ENCODE data around the gene COTL1.

COTL1 gene

DNA sequence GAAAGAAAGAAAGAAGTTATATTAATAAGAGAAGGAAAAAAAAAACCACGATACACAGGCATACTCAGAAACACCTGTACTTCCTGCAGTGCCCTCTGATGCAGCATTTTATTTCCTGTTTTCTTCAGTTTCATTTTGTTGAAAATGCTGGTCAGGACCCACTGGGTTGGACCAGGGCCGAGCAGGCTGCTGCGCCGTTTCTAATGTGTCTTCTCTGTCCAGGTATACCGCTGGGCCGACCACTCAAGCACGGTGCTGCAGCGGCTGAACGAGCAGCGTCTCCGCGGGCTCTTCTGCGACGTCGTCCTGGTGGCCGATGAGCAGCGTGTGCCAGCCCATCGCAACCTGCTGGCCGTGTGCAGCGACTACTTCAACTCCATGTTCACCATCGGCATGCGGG lies 38.8 kb upstream of the COTL1 start:
- H3K27me3 ChIP-seq, result no peaks in the 10 kb centered on the region
- no peak overlapping the region for H3K4me3 ChIP-seq (ENCODE audit: low read depth in 1 of 2, low read length in 1 of 2)
- H3K4me1 ChIP-seq (ENCODE audit: control insufficient read depth in 1 of 2, insufficient read depth in 1 of 2, low read depth in 1 of 2, low read length in 1 of 2), result no peaks in the 10 kb centered on the region
- TF ChIP-seq, protein P1, sequence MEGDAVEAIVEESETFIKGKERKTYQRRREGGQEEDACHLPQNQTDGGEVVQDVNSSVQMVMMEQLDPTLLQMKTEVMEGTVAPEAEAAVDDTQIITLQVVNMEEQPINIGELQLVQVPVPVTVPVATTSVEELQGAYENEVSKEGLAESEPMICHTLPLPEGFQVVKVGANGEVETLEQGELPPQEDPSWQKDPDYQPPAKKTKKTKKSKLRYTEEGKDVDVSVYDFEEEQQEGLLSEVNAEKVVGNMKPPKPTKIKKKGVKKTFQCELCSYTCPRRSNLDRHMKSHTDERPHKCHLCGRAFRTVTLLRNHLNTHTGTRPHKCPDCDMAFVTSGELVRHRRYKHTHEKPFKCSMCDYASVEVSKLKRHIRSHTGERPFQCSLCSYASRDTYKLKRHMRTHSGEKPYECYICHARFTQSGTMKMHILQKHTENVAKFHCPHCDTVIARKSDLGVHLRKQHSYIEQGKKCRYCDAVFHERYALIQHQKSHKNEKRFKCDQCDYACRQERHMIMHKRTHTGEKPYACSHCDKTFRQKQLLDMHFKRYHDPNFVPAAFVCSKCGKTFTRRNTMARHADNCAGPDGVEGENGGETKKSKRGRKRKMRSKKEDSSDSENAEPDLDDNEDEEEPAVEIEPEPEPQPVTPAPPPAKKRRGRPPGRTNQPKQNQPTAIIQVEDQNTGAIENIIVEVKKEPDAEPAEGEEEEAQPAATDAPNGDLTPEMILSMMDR (IDR thresholded peaks at IDR 0.05), result no peak
- H3K9me3 ChIP-seq, result no peaks in the 10 kb centered on the region
- no peak overlapping the region for H3K27ac ChIP-seq
- H3K36me3 ChIP-seq, result peaks cover 79% of the 10 kb centered on the region

DNA sequence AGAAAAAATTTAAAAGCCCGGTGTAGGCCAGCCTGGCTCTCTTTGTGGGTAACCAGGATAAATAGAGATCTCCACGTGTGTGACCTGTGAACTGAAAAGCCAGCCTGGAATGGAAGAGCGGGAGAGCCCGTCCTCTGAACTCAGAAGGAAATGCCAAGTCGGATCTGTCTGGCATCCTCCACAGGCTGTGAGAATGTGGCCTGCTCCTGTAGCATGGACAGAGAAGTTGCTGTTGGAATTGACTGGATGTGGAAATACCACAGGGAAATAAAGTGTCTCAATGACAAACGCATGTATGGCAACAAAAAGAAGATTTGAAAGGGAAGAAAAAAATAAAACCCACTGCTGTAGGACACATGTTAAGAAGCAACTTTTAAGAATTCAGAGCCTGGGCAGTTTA lies 37.1 kb upstream of the COTL1 start:
- TF ChIP-seq, protein P1 (IDR thresholded peaks at IDR 0.05), result no peak
- no peaks in the 10 kb centered on the region for H3K9me3 ChIP-seq
- peaks cover 74% of the 10 kb centered on the region for H3K36me3 ChIP-seq
- H3K27ac ChIP-seq, result no peak overlapping the region
- H3K4me3 ChIP-seq (ENCODE audit: low read depth in 1 of 2, low read length in 1 of 2), result no peak overlapping the region
- peaks cover 0 to 2% of the 10 kb centered on the region in 2 experiments for H3K4me1 ChIP-seq (ENCODE audit: control insufficient read depth in 1 of 2, insufficient read depth in 1 of 2, low read depth in 1 of 2, low read length in 1 of 2)
- H3K27me3 ChIP-seq, result no peaks in the 10 kb centered on the region

DNA sequence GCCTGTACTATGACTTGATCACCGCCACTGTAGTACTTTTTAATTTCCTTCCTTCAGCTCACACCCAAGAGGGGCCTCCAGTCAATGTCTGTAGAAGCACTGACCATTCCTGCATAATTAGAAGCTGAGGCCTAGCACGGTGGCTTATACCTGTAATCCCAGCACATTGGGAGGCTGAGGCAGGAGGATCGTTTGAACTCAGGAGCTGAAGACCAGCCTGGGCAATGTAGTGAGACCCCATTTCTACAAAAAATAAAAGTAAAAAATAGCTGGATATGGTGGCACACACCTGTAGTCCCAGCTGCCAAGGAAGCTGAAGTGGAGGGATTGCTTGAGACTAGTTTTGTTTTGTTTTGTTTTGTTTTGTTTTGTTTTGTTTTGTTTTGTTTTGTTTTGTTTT lies 36.4 kb upstream of the COTL1 start:
- Histone ChIP-seq H3K27ac (no peak overlapping the region), H3K4me3 (ENCODE audit: low read depth in 1 of 2, low read length in 1 of 2) (no peak overlapping the region), H3K9me3 (no peaks in the 10 kb centered on the region), H3K4me1 (ENCODE audit: control insufficient read depth in 1 of 2, insufficient read depth in 1 of 2, low read depth in 1 of 2, low read length in 1 of 2) (peaks cover 4 to 10% of the 10 kb centered on the region in 2 experiments), H3K27me3 (no peaks in the 10 kb centered on the region), H3K36me3 (peaks cover 66% of the 10 kb centered on the region)
- TF ChIP-seq, protein P1 (IDR thresholded peaks at IDR 0.05), result no peak

DNA sequence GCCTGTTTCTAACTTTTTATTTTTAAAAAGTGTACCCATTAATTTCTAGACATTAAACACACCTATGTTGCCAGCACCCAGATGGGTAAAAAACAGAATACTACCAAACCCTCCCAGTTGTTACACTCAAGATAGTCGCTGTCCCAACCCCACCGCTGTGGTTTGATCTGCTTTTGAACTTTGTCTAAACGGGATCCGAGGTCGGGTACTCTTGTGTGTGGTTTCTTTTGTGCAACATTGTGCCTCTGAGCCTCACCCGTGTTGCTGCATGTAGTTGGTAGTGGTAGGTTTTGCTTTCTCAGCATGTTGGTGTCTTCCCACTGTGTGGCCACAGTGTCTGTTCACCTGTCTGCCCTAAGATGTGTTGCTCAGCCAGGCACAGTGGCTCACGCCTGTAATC lies 34.7 kb upstream of the COTL1 start:
- Histone ChIP-seq H3K4me3 (ENCODE audit: low read depth in 1 of 2, low read length in 1 of 2) (no peak overlapping the region), H3K4me1 (ENCODE audit: control insufficient read depth in 1 of 2, insufficient read depth in 1 of 2, low read depth in 1 of 2, low read length in 1 of 2) (peaks cover 13 to 18% of the 10 kb centered on the region in 2 experiments), H3K27me3 (no peaks in the 10 kb centered on the region), H3K36me3 (peaks cover 50% of the 10 kb centered on the region), H3K9me3 (no peaks in the 10 kb centered on the region), H3K27ac (no peak overlapping the region)
- TF ChIP-seq, protein P1 (IDR thresholded peaks at IDR 0.05), result no peak

DNA sequence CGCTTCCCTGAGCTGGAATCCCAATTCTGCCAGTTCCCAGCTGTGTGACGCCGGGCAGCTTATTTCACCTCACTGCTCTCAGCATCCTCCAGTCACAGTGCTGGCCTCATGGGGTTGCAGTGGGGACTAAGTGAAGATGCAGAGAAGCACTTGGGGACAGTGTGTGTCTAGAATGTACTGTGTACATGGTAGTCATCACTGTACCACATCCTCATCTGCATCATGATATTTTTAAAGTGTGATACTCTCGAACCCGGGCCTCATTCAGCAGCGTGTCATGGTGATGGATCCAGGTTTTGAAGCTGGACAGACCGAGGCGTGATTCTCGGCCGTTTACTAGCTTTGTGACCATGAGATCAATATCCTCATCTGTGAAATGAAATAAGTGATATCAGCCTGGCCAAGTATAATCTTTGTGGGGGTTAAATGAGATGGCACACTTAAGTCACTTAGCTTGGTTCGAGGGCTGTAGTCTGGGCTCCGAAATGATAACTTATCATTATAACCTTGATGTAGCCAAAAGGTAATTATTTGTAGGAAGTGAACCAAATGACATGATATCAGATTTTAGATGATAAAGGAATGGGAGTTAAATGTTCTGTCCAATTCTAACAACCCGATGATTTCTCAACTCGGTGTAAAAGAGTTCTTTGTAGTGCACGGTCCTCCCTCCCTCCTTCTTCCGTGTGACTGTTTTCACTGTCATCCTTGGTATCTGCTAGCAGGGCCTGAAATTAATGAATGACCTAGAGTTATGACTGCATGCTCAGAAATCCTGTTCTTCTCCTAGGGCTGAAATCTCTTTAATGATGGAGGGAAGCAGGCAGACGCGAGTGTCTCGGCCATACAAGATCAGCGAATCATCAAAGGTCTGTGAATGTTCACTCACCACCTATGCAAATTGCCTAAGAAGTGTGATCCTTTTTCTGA lies 32.4 kb upstream of the COTL1 start:
- TF ChIP-seq, protein P1 (IDR thresholded peaks at IDR 0.05), result no peak
- H3K4me3 ChIP-seq (ENCODE audit: low read depth in 1 of 2, low read length in 1 of 2), result no peak overlapping the region
- H3K36me3 ChIP-seq, result peaks cover 40% of the 10 kb centered on the region
- H3K27ac ChIP-seq, result no peak overlapping the region
- H3K4me1 ChIP-seq (ENCODE audit: control insufficient read depth in 1 of 2, insufficient read depth in 1 of 2, low read depth in 1 of 2, low read length in 1 of 2), result peaks cover 22 to 23% of the 10 kb centered on the region in 2 experiments
- no peaks in the 10 kb centered on the region for H3K27me3 ChIP-seq
- H3K9me3 ChIP-seq, result no peaks in the 10 kb centered on the region
